ENCODE data around the gene MCU.

DNA sequence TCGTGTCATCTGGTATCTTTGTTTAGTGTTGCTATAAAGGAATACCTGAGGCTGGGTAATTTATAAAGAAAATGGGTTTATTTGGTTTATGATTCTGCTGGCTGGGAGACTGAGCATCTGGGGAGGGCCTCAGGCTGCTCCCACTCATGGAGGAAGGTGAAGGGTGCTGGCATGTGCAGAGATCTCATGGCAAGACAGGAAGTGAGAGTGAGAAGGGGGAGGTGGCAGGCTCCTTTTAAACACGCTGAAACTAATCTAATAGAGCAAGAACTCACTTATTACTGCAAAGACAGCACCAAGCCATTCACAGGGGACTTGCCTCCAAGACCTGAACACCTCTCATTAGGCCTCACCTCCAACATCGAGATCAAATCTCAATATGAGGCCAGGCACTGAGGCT, 212.9 kb downstream of the MCU start:
- TF ChIP-seq, protein P1, sequence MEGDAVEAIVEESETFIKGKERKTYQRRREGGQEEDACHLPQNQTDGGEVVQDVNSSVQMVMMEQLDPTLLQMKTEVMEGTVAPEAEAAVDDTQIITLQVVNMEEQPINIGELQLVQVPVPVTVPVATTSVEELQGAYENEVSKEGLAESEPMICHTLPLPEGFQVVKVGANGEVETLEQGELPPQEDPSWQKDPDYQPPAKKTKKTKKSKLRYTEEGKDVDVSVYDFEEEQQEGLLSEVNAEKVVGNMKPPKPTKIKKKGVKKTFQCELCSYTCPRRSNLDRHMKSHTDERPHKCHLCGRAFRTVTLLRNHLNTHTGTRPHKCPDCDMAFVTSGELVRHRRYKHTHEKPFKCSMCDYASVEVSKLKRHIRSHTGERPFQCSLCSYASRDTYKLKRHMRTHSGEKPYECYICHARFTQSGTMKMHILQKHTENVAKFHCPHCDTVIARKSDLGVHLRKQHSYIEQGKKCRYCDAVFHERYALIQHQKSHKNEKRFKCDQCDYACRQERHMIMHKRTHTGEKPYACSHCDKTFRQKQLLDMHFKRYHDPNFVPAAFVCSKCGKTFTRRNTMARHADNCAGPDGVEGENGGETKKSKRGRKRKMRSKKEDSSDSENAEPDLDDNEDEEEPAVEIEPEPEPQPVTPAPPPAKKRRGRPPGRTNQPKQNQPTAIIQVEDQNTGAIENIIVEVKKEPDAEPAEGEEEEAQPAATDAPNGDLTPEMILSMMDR (conservative IDR thresholded peaks at IDR 0.05; ENCODE audit: low read depth, low read length) = no peak
- TF ChIP-seq EZH2 (IDR thresholded peaks at IDR 0.05; ENCODE audit: borderline replicate concordance, low read depth, low read length, poor library complexity, severe bottlenecking) = no peak

Measured in A673 (cell line).